GM18505 (cell line): ENCODE measurements around the gene GFOD2.

ENCODE experiments used
- ATAC-seq: cut with Tn5 transposase; IDR thresholded peaks from one replicate; pipeline ENCODE4 v1.9.1; 2021; ENCODE audit not compliant: unreplicated experiment
- POLR2A ChIP-seq: IDR thresholded peaks from 4 replicates; pipeline ENCODE4 v1.6.1; 2011; ENCODE audit warnings: borderline replicate concordance; ENCODE audit not compliant: insufficient read depth, insufficient read length; ENCODE audit errors: extremely low read depth

Gene GFOD2

DNA sequence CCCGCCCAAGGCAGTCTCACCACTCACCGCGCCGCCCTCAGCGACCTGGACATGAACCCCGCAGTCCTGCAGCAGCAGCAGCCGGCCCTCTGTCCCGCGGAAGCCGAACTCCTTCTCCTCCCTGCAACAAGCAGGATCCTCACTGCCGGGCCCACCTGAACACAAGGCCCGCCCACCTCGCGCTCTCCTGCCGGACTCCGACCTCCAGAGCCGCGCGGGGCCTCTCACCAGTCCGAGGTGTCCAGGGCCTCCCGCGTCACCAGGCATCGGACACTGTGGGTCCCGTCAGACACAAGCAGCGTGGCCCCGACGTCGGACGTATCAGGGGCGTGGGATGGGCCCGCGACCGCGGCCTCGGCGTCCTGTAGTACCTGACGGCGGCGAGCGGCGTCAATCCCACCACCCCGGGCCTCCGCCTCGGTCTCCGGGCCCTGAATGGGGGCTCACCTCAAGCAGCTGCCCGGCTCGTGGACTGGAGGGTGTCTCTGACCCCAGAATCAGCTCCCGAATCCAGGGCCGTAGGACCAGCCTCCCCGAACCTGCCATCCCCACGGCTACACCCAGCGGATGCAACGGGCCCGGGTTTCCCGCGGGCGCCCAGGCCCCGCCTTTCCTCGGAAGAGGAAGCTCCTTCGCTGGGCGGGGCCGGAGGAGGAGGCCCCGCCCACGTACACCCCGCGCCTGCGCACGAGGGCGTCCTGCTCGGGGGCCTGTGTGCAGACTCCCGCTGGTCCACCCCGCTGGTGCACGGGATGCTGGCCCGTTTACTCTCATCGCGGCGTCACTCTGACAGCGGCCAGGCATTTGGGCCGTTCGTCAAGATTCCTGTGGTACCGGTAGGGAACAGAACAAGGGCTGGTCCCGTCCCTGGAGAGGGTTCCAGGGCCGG lies 59.2 kb downstream of the GFOD2 start, which contains the start of gene ACD:
ACD (minus strand) TSS at position 586 of the 889 bp plus-strand sequence; CDS start at position 546, 40 bp downstream.
- TF ChIP-seq POLR2A: peak; percentile 84
- ATAC-seq: peak; percentile 61

DNA sequence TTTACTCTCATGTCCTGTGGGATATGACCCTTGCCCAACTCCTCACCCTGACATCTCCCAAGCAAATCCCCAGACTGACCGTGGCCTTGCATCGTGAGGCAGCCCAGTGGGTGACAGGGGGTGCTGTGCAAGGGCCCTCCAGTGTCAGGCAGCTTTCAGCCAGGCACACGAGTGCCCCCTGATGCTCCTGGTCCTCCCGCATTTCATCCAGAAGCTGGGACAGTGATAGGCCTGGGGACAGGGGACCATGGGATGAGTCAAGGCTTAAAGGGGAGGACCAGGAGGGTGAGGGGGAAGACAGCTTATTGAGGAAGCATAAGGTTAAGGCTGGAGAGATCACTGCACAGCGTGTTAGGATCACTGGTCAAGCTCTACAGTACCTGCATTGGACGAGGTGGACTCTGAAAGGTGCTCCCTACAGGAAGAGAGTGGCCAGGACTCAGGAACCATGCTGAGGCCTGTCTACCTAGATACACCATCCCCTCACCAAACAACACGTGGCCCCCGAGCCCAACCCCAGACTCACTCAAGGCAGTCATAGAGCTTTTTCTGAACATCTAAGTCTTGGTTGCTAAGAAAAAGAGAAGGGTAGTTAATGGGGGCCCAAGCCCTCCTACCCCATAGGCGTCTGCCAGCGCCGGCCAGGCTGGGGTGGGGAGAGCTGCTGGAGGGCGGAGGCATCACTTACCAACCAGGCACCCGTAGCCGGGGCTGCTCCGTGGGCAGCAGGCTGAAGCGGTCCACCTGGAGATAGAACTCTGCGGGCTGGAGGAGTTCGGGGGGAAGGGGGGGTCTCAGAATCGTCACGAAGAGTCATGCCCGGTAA lies 60.1 kb downstream of the GFOD2 start:
- no peak for ATAC-seq
- TF ChIP-seq POLR2A: no peak

DNA sequence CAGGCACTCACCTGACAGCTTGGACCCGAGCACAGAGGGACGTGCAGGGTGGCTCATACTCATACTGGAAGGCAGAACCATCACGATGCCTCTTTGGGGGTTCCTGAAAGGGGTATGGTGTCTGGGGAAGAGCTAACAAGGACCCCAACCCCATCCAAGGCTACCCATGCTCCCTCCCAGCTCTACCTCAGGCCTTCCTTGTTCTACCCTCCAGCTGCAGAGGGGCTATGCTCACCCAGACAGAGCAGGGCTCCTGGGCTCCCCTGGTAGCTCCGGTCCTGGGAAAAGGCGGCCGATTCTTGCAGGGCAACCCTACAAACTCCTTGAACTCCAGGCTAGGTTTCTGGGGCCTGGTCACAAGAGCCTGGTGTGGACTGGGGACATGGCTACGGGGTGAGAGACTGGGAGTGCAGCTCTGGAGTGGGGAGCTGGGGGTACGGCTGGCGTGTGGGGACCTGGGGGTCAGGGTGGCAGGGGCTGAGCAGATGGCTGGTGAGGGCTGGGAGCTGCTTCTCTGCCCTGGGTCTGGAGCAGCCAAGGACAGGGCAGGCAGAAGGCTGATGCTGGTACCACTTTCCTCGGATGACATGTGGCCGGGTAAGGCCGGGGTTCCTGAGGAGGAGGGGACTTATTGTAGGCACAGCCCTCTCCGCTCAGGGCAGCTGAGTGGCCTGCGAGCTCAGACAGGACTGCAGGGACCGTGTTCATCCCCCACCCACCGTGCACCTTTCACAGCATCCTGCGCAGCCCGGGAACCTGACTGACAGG lies 61.2 kb downstream of the GFOD2 start:
- no peak for TF ChIP-seq POLR2A
- ATAC-seq: no peak

DNA sequence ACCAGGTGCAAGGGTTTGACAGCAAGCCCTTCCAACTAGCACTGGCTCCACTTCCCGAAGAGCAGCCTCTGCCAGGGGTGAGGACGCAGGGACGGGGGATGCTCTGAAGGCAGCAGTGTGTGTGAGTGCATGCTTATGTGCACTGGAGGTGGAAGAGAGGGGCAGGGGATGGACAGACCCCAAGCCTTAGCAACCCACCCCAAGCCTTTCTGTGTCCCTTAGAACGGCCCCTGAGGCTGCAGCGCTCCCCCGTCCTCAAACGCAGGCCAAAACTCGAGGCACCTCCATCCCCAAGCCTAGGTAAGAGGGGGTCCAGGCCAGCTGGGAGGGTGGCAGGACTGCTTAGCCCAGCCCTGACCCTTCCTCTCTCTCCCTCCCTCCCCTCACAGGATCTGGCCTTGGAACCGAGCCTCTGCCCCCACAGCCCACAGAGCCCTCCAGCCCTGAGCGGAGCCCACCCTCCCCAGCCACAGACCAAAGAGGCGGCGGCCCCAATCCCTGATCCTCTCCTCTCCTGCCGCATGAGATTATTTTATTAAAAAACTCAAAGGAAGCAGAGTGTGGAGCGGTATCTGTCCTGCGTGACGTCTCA lies 62.0 kb downstream of the GFOD2 start:
- ATAC-seq: no peak
- TF ChIP-seq POLR2A: no peak

DNA sequence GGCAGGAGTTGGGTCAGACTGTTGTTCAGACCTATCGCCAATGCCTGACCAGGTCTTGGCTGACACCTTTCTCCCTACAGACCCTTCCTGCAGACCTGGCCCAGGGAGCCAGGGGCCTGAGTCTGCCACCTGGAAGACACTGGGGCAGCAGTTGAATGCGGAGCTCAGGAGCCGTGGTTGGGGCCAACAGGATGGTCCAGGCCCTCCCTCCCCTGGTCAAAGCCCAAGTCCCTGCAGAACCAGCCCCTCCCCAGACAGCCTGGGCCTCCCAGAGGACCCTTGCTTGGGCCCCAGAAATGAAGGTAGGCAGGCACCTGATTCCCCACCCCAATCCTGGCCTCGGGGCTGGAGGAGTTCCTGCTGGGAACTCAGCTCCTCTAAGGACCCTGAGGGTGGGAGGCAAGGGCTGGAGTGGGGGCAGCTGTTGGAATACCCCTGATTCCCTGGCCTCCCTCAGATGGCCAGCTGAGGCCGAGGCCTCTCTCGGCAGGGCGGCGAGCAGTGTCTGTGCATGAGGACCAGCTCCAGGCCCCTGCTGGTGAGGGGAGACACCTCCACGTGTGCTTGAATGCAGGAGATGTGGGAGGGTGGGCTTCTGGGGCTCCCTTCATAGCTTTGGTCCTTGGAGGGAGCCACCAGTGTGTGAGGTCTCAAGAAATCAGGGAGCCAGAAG lies 62.6 kb downstream of the GFOD2 start:
- TF ChIP-seq POLR2A: no peak
- no peak for ATAC-seq

DNA sequence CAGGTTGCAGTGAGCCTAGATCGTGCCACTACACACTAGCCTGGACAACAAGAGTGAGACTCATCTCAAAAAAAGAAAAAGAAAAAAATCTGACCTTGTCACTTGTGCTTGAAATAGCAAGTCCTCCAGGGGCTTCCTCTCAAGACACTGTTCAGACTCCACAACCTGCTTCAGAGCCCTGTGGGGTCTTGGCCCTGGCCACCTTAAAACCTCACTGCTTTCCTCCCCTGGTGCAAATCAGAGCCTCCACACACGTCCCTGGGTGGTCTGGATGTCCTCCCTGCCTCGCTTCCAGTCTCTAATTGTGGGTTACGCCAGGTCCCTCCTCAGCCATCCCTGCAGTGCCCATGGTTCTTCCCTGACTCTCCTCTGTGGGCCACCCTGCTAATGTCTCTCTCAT lies 63.8 kb downstream of the GFOD2 start:
- no peak for ATAC-seq
- TF ChIP-seq POLR2A: no peak

DNA sequence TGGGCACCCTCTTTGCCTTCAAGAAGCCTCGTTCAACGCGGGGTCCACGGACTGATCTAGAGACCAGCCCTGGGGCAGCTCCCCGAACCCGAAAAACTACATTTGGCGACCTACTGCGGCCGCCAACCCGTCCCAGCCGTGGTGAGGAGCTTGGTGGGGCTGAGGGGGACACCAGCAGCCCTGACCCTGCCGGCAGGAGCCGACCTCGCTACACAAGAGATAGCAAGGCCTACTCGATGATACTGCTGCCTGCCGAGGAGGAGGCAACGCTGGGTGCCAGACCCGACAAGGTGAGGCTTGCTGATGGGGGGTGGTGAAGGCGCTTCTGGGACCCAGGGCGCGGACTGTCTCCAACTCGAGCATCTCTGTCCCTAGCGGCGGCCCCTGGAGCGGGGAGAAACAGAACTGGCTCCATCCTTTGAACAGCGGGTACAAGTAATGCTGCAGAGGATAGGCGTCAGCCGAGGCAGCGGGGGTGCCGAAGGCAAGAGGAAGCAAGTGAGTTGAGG lies 64.7 kb downstream of the GFOD2 start:
- ATAC-seq: no peak
- no peak for TF ChIP-seq POLR2A

DNA sequence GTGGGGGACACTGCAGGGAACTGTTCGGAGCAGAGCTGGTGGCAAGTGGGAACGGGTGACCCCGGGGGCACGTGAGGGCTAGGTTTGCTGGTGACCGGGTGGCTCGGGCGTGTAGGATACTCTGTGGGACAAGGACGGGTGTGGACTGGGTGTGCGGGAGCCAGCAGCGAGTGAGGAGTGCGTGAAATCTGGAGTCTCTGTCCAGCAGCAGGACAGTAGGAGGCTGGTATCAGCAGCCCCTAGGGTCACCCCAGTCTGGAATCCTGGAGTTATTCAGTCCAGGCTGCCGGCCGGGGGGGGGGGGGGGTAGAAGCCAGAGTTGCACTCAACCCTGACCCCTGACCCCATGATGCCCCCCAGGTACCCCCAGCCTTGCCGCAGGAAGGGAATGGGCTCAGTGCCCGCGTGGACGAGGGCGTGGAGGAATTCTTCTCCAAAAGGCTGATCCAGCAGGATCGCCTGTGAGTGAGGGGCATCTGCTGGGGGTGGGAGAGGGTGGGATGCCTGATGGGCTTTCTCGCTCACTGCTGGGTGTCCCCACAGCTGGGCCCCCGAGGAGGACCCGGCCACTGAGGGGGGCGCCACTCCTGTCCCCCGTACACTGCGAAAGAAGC lies 65.2 kb downstream of the GFOD2 start:
- ATAC-seq: no peak
- TF ChIP-seq POLR2A: no peak

DNA sequence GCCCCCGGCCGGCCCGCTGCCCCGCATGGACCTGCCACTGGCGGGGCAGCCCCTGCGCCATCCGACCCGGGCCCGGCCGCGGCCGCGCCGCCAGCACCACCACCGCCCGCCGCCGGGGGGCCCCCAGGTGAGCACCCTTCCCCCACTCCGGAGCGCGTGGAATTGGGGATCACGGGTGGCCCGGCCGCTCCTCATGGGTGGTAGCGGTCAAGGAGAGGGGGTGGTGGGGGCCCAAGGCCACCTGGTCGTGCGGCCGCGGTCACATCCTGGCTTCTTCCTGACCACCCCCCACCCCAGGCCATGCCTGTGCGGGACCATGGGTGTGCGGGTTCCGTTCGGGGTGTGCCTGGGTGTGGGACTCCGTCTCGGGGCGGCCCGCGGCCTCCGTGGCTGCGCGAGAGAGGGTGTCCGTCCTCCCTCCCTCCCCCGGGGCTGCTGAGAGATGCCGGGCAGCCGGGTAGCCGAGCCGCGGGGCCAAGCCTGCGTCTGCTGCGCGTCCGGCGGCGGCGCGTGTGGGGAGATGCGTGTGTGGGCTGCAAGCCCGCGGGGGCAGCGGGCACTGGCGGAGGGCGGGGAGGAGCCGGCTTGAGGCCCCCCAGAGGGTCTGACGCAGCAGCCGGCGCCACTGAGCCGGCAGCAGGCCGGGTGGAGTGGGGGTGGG lies 65.9 kb downstream of the GFOD2 start:
- ATAC-seq: no peak

DNA sequence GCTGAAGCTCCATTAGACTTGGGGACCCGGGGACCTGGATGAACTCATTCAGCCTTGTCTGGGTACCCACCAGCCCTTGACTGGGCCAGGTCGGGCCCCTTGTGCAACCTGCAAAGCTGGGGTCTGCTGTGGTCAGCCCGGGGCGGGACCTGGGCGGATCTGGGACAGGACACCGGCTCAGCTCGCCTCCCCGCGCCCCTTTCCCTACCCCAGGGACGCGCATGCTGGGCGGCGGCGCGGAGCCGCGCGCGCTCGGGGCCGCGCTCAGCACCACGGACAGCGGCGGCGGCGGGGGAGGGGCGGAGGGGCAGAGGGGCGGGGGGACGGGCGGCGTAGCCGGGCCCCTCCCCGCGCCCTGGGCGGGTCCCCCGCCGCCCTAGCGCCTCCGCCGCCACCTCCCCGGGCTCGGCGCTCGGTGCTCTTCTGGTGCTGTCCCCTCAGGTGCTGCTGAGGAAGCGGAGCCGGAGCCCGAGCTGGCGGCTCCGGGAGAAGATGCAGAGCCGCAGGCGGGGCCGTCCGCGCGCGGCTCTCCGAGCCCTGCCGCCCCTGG lies 66.5 kb downstream of the GFOD2 start:
- TF ChIP-seq POLR2A: no peak
- no peak for ATAC-seq

More for the DNA sequence above, 65.9 kb downstream of the GFOD2 start:
- no peak for TF ChIP-seq POLR2A

DNA sequence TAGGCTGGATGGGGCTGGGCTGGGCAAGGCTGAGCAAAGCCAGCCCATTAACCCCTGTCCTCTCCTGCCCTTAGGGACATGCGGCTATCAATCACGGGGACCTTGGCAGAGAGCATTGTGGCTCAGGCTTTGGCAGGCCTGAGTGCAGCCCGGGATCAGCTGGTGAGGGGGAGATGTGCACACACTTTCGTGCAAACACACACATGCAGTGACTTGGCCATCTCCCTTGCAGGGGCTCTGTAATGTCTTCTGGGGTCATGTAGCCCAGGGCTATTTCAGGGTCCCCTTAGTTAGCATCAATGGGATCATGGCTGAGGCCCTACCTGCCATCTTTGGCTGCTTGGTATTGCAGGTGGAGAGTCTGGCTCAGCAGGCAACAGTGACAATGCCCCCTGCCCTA lies 67.3 kb downstream of the GFOD2 start:
- no peak for TF ChIP-seq POLR2A
- no peak for ATAC-seq

DNA sequence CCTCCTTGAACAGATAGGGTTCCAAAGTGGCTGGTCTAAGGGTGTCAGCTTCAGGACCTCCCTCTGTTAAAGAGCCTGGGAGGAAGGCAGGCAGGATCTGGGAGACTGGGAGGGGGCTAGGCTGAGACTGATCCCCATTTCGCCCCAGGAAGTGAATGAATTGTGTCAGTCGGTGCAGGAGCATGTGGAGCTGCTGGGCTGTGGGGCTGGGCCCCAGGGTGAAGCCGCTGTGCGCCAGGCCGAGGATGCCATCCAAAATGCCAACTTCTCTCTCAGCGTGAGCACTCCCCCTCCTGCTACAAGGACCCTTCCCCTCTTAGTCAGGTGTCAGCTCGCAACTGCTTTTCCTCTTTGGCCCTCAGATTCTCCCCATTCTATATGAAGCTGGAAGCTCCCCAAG lies 68.1 kb downstream of the GFOD2 start:
- ATAC-seq: no peak
- no peak for TF ChIP-seq POLR2A

DNA sequence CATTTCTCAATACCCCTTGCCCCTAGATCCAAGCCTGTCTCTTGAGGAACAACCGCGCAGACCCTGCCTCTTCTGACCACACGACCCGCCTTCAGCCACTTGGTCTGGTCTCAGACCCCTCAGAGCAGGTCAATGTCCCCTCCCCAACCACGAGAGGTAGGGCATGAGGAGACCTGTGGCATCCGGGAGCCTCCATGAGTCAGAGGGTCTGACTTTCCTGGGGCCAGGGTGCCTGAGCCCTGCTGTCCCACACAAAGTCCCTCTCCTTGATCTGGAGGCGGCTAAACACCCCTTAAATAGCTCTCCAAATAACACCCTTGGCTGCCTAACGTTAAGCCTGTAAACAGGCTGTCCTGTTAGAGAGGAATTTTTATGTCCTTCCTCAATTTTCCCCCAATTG lies 69.1 kb downstream of the GFOD2 start:
- TF ChIP-seq POLR2A: no peak
- ATAC-seq: no peak
